Measurements from ENCODE around the gene VWA1.
"Not testable (repeated sequence)": the region's sequence is repeated elsewhere in the genome, so short reads cannot be mapped to it uniquely, and the experiment has no call there.

Gene VWA1

GRCh38 chr1:1479547-1480487 lies 44.3 kb downstream of the VWA1 start:
- DNase-seq (ENCODE audit: extremely low spot score, insufficient read length, low read depth), result no peak
- FAIRE-seq, result no peak

- not testable (repeated sequence) for FAIRE-seq; DNase-seq (ENCODE audit: extremely low spot score, insufficient read length, low read depth)
Observed at GRCh38 chr1:1480488-1480867, 45.0 kb downstream of the VWA1 start.

GRCh38 chr1:1481811-1482210 lies 46.3 kb downstream of the VWA1 start:
- not testable (repeated sequence) for DNase-seq (ENCODE audit: extremely low spot score, insufficient read length, low read depth); FAIRE-seq

GRCh38 chr1:1482856-1483255 lies 47.4 kb downstream of the VWA1 start:
- DNase-seq (ENCODE audit: extremely low spot score, insufficient read length, low read depth) (no peak), FAIRE-seq (no peak)

- no peak for FAIRE-seq
Observed at GRCh38 chr1:1483714-1484113, 48.2 kb downstream of the VWA1 start.

GRCh38 chr1:1484976-1485750 lies 49.7 kb downstream of the VWA1 start:
- not testable (repeated sequence) for FAIRE-seq; DNase-seq (ENCODE audit: extremely low spot score, insufficient read length, low read depth)

More at GRCh38 chr1:1483714-1484113, 48.2 kb downstream of the VWA1 start:
- DNase-seq (ENCODE audit: extremely low spot score, insufficient read length, low read depth), result no peak

GRCh38 chr1:1485755-1486317 lies 50.3 kb downstream of the VWA1 start:
- not testable (repeated sequence) for FAIRE-seq

GRCh38 chr1:1487701-1488100 lies 52.2 kb downstream of the VWA1 start:
- DNase-seq (ENCODE audit: extremely low spot score, insufficient read length, low read depth) (no peak), FAIRE-seq (no peak)

More at GRCh38 chr1:1485755-1486317, 50.3 kb downstream of the VWA1 start:
- not testable (repeated sequence) for DNase-seq (ENCODE audit: extremely low spot score, insufficient read length, low read depth)

GRCh38 chr1:1489231-1489630 lies 53.7 kb downstream of the VWA1 start:
- FAIRE-seq (no peak), DNase-seq (ENCODE audit: extremely low spot score, insufficient read length, low read depth) (no peak)

GRCh38 chr1:1489861-1490260 lies 54.4 kb downstream of the VWA1 start:
- no peak for DNase-seq (ENCODE audit: extremely low spot score, insufficient read length, low read depth)
- FAIRE-seq, result no peak

- DNase-seq (ENCODE audit: extremely low spot score, insufficient read length, low read depth) (no peak), FAIRE-seq (no peak)
Observed at GRCh38 chr1:1490633-1491230, 55.2 kb downstream of the VWA1 start.

- DNase-seq (ENCODE audit: extremely low spot score, insufficient read length, low read depth) (no peak), FAIRE-seq (no peak)
Observed at GRCh38 chr1:1491601-1492000, 56.1 kb downstream of the VWA1 start.
